ENCODE results near the gene GNAT3.

The GNAT3 gene

DNA sequence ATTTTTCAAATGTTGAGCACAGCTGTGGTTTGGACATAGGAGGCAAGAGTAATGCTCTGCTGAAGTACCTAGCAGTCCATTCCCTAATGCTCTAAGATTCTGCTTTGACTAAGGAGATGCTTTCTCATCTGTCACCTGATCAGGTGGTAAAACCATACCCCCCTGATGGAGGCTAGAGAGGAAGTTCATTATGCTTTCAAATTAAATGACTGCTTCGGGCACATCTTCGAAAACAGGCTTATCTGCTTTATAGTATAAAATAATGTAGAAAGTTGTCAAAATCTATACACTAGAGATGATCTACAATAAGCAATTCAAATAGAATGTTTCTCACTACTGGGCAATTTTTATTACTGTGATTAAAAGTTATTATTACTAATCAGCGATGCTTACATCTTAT is at the start of gene GNAT3:
Gene GNAT3 (minus strand): TSS at position 101 of the 400 bp plus-strand sequence. CDS start 138 bp downstream, outside the sequence.
- no peak for DNase-seq

- DNase-seq = no peak
These were observed 46.3 kb upstream of the GNAT3 start for GRCh38 chr7:80558116-80558515.

DNA sequence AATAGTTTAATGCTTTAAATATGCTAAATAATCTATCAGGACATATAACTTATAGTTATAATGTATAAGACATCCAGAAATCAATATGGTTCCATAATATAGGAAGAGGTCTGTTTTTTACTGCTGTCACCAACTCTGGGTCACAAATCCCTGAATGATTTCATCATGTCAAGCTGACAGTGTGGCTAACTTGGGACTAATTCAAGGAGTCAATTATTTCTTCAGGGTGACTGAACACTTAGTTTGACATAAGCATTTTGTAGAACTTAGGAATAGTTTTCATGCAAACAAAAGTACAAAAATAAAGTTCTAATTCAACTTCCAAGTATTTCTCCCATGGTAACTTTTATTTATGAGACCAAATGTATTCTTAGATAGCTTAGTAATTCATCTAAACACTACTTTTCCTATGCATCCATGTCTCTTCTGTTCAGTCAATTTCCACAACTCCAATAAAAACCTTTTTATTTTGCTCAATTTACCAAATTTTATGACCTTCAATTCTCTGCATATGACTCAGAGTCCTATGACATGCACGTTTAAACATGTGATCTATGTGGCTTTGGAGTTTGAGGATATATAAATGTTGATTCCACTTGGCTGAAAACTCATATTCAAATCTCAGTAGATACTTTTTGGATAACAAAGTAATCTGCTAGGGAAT is 40.3 kb upstream of the GNAT3 start:
- DNase-seq = no peak

DNA sequence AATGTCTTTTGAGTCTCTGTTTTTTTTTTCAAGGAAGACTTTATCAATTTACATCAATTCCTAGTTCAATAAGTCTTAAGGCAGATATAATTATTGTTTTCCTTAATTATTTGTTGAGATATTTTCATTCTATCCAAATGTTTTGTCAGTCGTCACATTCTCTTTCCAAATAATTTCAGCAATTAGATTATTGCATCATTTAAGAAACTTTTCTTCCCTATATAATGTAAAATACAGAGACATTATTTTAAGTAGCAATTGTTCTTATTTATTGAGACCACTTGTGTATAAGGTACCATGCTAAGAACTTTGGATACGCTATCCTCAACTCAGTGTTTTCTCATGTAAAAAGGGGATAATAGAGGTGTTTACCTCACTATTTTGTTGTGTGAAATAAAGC is 38.1 kb upstream of the GNAT3 start:
- DNase-seq = no peak

- no peak for DNase-seq
These were observed 37.1 kb upstream of the GNAT3 start for GRCh38 chr7:80548840-80549530.

DNA sequence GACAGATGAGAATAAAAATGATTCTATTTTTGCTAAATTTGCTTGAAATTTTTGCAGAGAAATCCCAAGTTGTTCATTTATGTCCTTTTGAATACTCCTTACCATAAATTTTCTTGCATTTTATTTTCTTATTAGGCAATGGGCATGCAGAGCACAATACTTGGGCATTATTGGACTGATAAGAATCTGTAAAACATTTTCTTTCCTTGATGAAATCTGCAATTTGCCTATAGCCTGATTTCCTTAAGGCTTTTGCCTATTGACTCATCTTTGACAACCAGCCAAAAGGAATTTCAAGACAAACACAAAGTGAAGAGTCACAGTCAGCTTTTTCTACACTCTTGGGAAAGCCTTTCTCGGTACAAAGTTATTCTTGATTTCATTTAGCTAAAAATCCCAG is 30.5 kb upstream of the GNAT3 start:
- DNase-seq = no peak

- DNase-seq = no peak
These were observed 29.0 kb upstream of the GNAT3 start for GRCh38 chr7:80540836-80541235.

DNA sequence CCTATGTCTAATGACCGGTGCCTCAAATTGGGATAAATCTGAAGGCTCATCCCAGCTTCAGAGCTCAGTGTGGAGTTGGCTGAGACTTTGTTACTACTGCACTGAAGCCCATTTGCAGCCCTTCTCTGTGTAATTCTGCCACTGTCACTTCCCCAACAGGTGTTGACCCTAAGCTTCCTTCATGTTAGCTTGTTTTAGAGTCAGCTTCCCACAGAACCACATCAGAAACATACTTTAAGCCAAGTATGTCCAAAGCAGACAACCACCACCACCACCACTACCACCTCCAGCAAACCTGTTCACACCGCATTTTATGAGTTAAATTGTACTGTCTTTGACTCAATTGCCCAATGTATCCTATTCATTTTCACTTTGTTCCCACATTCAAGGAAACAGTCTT is 25.2 kb upstream of the GNAT3 start:
- no peak for DNase-seq

- DNase-seq = no peak
These were observed 24.6 kb upstream of the GNAT3 start for GRCh38 chr7:80536426-80536825.

DNA sequence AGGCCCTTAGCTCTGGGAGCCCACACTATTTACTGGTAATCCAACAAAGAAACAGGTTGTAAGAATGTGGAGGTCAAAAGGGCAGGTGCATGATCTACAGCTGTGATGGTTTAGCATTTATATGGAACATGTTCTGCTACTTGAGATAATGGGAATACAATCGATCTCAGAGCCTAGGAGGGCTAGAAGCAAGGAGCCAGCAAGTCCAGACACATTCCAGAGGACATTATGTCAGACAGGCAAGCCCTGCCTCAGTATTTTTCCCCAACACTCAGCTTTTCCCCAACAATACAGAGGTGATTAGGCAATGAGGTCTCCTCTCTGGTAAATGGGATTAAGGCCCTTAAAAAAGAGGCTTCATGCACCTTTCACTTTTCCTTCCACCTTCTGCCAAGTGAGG is 21.4 kb upstream of the GNAT3 start:
- DNase-seq = no peak

DNA sequence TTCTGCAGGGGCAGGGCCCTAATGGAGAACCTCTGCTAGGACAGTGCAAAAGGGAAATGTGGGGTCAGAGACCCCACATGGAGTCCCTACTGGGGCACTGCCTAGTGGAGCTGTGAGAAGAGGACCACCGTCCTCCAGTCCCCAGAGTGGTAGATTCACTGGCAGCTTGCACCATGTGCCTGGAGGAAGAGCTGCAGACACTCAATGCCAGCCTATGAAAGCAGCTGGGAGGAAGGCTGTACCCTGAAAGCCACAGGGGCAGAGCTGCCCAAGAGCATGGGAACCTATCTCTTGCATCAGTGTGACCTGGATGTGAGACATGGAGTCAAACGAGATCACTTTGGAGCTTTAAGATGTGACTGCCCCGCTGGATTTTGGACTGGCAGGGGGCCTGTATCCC is 20.3 kb upstream of the GNAT3 start:
- DNase-seq = no peak

- no peak for DNase-seq
These were observed 18.3 kb upstream of the GNAT3 start for GRCh38 chr7:80530136-80530535.

DNA sequence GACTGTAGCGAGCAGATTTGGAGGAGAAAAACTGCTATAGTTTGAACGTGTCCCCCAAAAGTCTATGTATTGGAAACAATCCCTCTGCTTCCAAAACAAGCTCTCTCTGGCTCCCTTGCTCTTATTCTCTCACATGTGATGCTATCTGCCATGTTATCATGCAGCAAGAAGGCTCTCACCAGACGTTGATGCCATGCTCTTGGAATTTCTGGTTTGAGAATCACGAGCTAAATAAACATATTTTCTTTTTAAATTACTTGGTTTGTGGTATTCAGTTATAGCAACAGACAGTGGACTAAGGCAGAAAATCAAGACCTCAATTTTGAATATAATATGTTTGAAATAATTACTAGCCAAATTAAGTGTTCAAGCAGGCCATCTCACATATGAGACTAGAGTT is 17.5 kb upstream of the GNAT3 start:
- DNase-seq = no peak

DNA sequence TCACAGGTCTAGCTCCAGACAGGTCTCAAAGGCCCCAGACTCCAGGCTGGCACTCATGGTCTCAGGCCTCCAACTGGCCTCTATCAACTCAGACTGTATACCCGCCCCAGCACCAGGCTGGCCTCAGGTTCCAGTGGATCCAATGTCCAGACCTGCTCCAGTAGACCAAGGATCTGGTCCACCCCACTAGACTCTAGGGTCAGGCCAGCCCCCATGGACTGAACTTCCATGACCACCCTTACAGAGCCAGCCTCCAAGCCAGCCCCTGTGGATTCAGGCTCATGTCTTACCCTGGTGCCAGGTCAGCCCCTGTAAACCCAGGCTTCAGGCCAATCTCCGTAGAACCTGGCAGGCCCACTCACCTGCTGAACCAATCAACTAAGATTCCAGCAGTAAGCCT is 16.8 kb upstream of the GNAT3 start:
- no peak for DNase-seq

GRCh38 chr7:80526472-80526871 is 14.6 kb upstream of the GNAT3 start:
- DNase-seq = no peak

GRCh38 chr7:80524693-80525092 is 12.8 kb upstream of the GNAT3 start:
- DNase-seq = no peak

GRCh38 chr7:80521809-80522208 is 9.9 kb upstream of the GNAT3 start:
- no peak for DNase-seq

DNA sequence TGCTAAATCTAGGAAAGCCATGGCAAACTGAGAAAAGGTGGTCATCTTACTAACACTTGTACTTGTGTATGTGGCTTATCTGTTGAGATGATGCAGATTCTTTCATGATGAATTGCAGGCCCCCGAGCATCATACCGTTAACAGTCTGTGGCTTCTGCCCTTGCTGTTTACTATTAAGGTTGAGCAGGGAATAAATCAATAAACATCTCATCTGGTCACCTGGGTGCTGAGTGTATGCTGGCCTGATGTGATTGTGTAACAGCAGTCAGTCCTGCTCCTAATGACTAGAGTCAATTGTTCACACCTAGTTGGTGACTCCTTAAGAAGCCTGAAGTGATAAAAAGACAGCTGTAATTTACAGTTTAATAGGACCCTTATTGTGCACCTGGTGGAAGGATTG is 8.3 kb upstream of the GNAT3 start:
- DNase-seq = no peak

GRCh38 chr7:80517282-80517747 is 5.5 kb upstream of the GNAT3 start:
- DNase-seq = no peak

- no peak for DNase-seq
These were observed 3.4 kb upstream of the GNAT3 start for GRCh38 chr7:80515298-80515697.

DNA sequence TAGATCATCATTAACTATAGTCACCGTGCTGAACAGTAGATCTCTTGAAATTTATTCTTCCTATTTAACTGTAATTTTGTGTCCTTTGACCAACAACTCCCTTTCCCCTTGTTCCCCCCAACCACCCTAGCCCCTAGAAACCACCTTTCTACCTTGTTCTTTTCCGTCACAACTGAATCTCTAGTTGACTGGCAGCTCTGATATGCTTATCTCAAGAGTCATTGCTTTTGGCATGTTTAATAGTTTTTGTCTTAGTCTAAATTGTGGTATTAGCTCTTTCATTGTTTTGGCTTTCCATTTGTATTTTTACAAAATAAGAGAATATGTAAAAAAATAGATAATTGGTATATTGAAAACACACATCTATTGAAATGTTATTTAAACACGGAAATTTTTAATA is 1.8 kb downstream of the GNAT3 start:
- no peak for DNase-seq

DNA sequence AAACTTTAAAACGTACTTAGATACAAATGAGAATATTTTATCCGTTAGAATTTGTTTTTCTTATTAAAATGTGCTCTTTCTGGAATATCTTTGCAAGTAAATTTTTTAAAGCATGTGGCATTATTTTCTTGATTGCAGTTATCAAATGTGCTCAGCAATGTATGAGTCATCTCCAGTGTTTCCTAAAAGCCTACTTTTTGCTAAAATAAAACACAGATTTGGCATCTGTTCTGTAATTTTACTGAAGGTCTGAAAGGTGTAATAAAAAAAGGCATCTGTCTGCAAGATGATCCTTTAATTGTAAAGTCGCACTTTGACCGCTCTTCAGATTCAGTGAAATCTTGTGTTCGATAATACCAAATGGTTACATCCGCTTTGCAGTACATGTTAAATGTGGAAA is 3.4 kb downstream of the GNAT3 start:
- no peak for DNase-seq

DNA sequence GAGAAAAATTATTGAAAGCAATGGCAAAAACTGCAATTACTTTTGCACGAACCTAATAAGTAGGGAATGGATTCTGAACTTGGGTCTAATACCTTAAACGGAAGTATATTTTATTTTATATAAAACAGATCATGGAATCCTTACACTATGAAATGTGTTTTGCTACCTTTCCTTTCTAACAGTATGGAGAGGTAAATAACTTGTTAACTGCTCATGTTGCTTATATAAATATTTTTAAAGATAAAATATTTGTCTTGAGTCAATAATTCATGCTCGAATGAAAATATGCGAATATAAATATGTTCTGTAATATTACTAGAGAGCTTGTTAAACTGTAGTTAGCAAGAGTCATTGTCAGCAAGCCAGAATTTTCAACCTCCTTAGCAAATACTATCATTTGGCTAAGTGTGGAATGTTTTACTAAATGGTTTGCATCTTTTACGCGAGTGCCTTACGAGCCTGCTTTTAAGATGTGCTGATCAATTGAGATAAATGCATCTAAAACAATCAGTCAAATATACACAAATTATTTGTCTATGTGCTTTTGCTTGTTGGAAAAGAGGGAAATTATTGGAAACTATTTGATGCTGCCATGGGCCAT is 5.9 kb downstream of the GNAT3 start:
- DNase-seq = no peak

GRCh38 chr7:80500325-80500724 is 11.5 kb downstream of the GNAT3 start:
- DNase-seq = no peak

All from SIG-M5 (cell line).